Fibroblast of skin of right biceps (primary cell): ENCODE measurements around the gene NUSAP1.
"Not testable (repeated sequence)": the region's sequence is repeated elsewhere in the genome, so short reads cannot be mapped to it uniquely, and the experiment has no call there.

ENCODE experiments used
- DNase-seq: peaks from one replicate; pipeline ENCODE4 v3.0.0-alpha.2; 2013

Gene NUSAP1

GRCh38 chr15:41333026-41333562, 413 bp downstream of the NUSAP1 start:
- DNase-seq, result no peak

GRCh38 chr15:41334293-41335120, 1.8 kb downstream of the NUSAP1 start:
- no peak for DNase-seq

GRCh38 chr15:41336549-41336948, 3.9 kb downstream of the NUSAP1 start:
- no peak for DNase-seq

- no peak for DNase-seq
Observed at GRCh38 chr15:41337047-41337446, 4.4 kb downstream of the NUSAP1 start.

- no peak for DNase-seq
Observed at GRCh38 chr15:41337631-41338522, 5.2 kb downstream of the NUSAP1 start.

- no peak for DNase-seq
Observed at GRCh38 chr15:41340189-41340695, 7.6 kb downstream of the NUSAP1 start.

GRCh38 chr15:41341519-41341918, 8.8 kb downstream of the NUSAP1 start:
- no peak for DNase-seq

GRCh38 chr15:41347236-41347635, 14.6 kb downstream of the NUSAP1 start:
- DNase-seq, result no peak

- no peak for DNase-seq
Observed at GRCh38 chr15:41350057-41350717, 17.5 kb downstream of the NUSAP1 start.

GRCh38 chr15:41354371-41354770, 21.7 kb downstream of the NUSAP1 start:
- no peak for DNase-seq

GRCh38 chr15:41367418-41367817, 34.7 kb downstream of the NUSAP1 start:
- DNase-seq, result no peak

GRCh38 chr15:41377978-41378377, 45.3 kb downstream of the NUSAP1 start:
- no peak for DNase-seq

- DNase-seq, result not testable (repeated sequence)
Observed at GRCh38 chr15:41383974-41384749, 51.5 kb downstream of the NUSAP1 start.

GRCh38 chr15:41387646-41388045, 55.0 kb downstream of the NUSAP1 start:
- DNase-seq, result no peak

GRCh38 chr15:41392659-41393058, 60.0 kb downstream of the NUSAP1 start:
- no peak for DNase-seq

- DNase-seq, result no peak
Observed at GRCh38 chr15:41394924-41395323, 62.2 kb downstream of the NUSAP1 start.

GRCh38 chr15:41396111-41396510, 63.4 kb downstream of the NUSAP1 start:
- DNase-seq, result no peak

GRCh38 chr15:41401904-41402267, 69.2 kb downstream of the NUSAP1 start:
- no peak for DNase-seq

GRCh38 chr15:41407341-41407740, 74.7 kb downstream of the NUSAP1 start:
- no peak for DNase-seq

- DNase-seq, result no peak
Observed at GRCh38 chr15:41408234-41408641, 75.6 kb downstream of the NUSAP1 start.

- no peak for DNase-seq
Observed at GRCh38 chr15:41411031-41411430, 78.3 kb downstream of the NUSAP1 start.

GRCh38 chr15:41411441-41411840, 78.8 kb downstream of the NUSAP1 start:
- DNase-seq, result no peak
